Tracheal epithelial cell (primary cell): ENCODE measurements around the gene GTSF1L. TPM values are rescaled to one million over a fixed set of nuclear protein-coding genes. Genes with fewer than 3 reads are reported as not detected.

Experiments used
- total RNA-seq: library from RNA; depleted of rRNA; stranded (reverse); fragments of >200 nt; gene quantifications from 2 replicates; pipeline ENCODE4 v1.2.1, GENCODE V29; 2014

Gene GTSF1L
- total RNA-seq, result not detected in 2 replicates

DNA sequence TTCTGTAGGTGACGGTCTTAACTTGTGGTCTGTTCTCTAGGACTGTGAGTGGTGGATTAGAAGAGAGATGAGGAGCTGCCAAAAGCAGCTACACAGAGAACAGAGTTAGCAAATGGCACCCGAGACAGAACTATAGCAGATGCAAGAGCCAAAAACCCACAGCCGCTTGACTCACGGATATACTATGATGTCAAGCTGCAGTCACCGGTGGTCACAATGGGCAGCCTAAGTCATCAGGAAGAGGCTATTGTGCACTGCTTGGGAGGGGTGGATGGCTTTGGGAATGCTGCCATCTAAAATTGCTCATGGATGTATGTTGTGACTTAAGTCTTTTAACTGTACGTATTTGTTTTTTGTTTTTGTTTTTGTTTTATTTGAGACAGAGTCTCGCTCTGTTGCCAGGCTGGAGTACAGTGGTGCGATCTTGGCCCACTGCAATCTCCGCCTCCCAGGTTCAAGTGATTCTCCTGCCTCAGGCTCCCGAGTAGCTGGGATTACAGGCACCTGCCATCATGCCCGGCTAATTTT, at the start of gene GTSF1L:
TSS of gene GTSF1L (minus strand) at position 192 of the 528 bp plus-strand sequence. CDS start 308 bp downstream, outside the sequence.

Other genes starting within 250 kb of the GTSF1L start
- 3.6 and 5.5 TPM in 2 replicates for gene L3MBTL1, start 219.3 kb downstream of the GTSF1L start, total RNA-seq
- gene SGK2, start 168.0 kb downstream of the GTSF1L start, total RNA-seq, result 0.21 and 1.4 TPM in 2 replicates
- 15.3 and 17.6 TPM in 2 replicates for gene IFT52, start 136.1 kb downstream of the GTSF1L start, total RNA-seq
- gene MYBL2, start 59.9 kb downstream of the GTSF1L start, total RNA-seq, result 0.21 and 3.1 TPM in 2 replicates
- not detected in 2 replicates for gene TOX2, start 187.8 kb upstream of the GTSF1L start, total RNA-seq